HAP-1 (cell line): Measurements from ENCODE around the gene WIPI1.
"Not testable (repeated sequence)": the region's sequence is repeated elsewhere in the genome, so short reads cannot be mapped to it uniquely, and the experiment has no call there.

ENCODE experiments used
- DNase-seq, 2 experiments: peaks; one replicate each; pipeline ENCODE4 v3.0.0-alpha.2; 2016 to 2020; ENCODE audit warnings: low spot score in 2 of 2
- H3K27me3 ChIP-seq: fragments of 250-450 bp; sonication (Bioruptor Pico); 2 replicates; pipeline ENCODE4 v1.5.1; 2020; ENCODE audit warnings: low read depth, mild to moderate bottlenecking, moderate library complexity
- H3K36me3 ChIP-seq: fragments of 250-450 bp; sonication (Bioruptor Pico); replicated peaks from 2 replicates; pipeline ENCODE4 v1.5.1; 2020; ENCODE audit warnings: mild to moderate bottlenecking
- H3K4me1 ChIP-seq: fragments of 250-450 bp; sonication (Bioruptor Pico); 2 replicates; pipeline ENCODE4 v1.5.1; 2020; ENCODE audit warnings: mild to moderate bottlenecking
- H3K4me3 ChIP-seq: fragments of 250-450 bp; sonication (Bioruptor Pico); 2 replicates; pipeline ENCODE4 v1.5.1; 2020; ENCODE audit warnings: mild to moderate bottlenecking, moderate library complexity
- H3K9me3 ChIP-seq: fragments of 250-450 bp; sonication (Bioruptor Pico); 2 replicates; pipeline ENCODE4 v1.5.1; 2020; ENCODE audit warnings: mild to moderate bottlenecking, moderate library complexity
- in situ Hi-C: fragments of 300-500 bp; cut with MboI; formaldehyde crosslinking; loops from 3 replicates; pipeline ENCODE4 v1.14.3; 2020; ENCODE audit warnings: low sequenced_read_pairs, inconsistent platforms, mixed read lengths

The WIPI1 gene

DNA sequence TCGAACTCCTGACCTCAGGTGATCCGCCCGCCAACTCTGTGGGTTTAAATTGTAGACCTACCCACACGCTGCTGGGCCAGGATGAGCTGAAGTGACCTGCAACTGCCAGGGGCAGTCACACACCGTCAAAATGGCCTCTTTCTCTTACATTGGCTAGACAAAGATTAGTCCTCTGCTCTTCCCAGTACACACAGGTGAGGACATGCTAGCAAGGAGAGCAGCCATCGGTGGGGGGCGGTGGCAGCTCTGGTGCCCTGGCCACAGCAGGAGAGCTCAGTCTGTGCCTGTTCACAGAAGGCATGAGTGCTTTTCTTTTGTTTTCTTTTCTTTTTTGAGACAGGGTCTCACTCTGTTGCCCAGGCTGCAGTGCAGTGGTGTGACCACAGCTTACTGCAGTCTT is 29.7 kb downstream of the WIPI1 start:
- no peaks in the 10 kb centered on the region for H3K27me3 ChIP-seq
- in situ Hi-C loops, result no loop called here
- no peaks in the 10 kb centered on the region for H3K4me1 ChIP-seq
- no peaks in the 10 kb centered on the region for H3K9me3 ChIP-seq
- no peaks in the 10 kb centered on the region for H3K36me3 ChIP-seq
- no peak overlapping the region for H3K4me3 ChIP-seq
- DNase-seq, result no peak

- Histone ChIP-seq H3K9me3 (no peaks in the 10 kb centered on the region), H3K4me3 (no peak overlapping the region), H3K27me3 (no peaks in the 10 kb centered on the region), H3K36me3 (no peaks in the 10 kb centered on the region), H3K4me1 (no peaks in the 10 kb centered on the region)
- in situ Hi-C loops, result no loop called here
- DNase-seq, result no peak
Measured at GRCh38 chr17:68425979-68426378, 31.3 kb downstream of the WIPI1 start.

DNA sequence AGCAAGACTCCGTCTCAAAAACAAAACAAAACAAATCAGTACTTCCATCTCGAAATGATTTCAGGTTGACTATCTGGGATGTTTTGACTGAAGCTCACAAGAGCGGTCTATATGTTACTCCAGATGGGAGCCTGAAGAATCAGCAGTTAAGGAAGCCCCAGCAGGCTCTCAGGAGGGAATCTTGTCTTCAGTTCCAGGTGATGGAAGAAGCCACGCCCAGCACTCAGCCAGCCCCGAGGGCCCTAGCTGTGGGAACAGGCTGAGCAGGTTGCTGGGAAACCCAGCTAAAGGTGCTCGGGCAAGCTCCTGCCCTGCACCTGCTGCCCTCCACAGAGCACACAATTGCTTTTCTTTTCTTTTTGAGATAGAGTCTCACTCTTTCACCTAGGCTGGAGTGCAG is 32.4 kb downstream of the WIPI1 start:
- H3K9me3 ChIP-seq, result no peaks in the 10 kb centered on the region
- H3K27me3 ChIP-seq, result no peaks in the 10 kb centered on the region
- in situ Hi-C loops, result no loop called here
- H3K36me3 ChIP-seq, result no peaks in the 10 kb centered on the region
- H3K4me1 ChIP-seq, result no peaks in the 10 kb centered on the region
- DNase-seq, result no peak
- H3K4me3 ChIP-seq, result no peak overlapping the region

- no peaks in the 10 kb centered on the region for H3K36me3 ChIP-seq
- no peaks in the 10 kb centered on the region for H3K27me3 ChIP-seq
- in situ Hi-C loops, result no loop called here
- no peaks in the 10 kb centered on the region for H3K4me1 ChIP-seq
- H3K4me3 ChIP-seq, result no peak overlapping the region
- DNase-seq, result no peak
- H3K9me3 ChIP-seq, result no peaks in the 10 kb centered on the region
Measured at GRCh38 chr17:68424203-68424602, 33.1 kb downstream of the WIPI1 start.

DNA sequence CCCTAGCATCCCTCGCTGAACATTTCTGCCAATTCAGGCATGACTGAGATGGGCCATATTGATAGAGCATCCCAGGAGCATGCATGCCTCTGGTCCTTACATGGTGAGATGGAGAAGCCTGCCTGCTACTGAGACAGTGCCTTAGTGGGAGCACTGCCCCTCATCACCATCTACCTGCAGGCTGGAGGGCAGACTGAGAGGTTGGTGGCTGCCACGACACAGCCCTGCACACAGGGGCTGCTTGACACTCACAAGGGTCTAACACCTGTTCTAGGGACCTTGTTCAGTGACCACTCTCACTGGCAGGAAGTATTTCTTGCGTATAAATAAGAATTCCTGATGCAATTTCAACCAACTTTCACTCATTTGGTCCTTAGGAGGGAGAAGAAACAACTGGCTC is 34.0 kb downstream of the WIPI1 start:
- DNase-seq, result no peak
- no peaks in the 10 kb centered on the region for H3K4me1 ChIP-seq
- H3K9me3 ChIP-seq, result no peaks in the 10 kb centered on the region
- H3K27me3 ChIP-seq, result no peaks in the 10 kb centered on the region
- H3K36me3 ChIP-seq, result no peaks in the 10 kb centered on the region
- no peak overlapping the region for H3K4me3 ChIP-seq
- in situ Hi-C loops, result no loop called here

DNA sequence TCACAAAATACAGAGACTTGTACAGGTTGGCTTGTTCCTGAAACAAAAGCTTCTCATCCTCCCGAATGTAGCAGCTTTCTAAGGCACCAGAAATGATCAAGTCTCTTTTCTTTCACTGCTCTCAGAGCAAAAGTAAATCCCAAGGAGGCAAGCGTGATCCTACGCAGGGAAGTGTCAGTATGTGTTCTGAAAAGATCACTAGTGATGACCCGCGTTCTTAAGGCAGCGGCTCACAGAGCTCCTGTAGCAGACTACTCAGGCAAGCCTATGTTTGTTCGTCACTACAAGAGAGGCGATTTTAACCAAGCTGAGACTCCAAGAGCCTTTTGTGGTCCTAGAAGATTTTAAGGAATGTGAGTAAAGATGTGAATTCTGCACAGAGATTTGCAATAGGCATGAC is 34.5 kb downstream of the WIPI1 start:
- no peak for DNase-seq
- Histone ChIP-seq H3K4me3 (no peak overlapping the region), H3K27me3 (no peaks in the 10 kb centered on the region), H3K9me3 (no peaks in the 10 kb centered on the region), H3K36me3 (no peaks in the 10 kb centered on the region), H3K4me1 (no peaks in the 10 kb centered on the region)
- in situ Hi-C loops, result no loop called here

DNA sequence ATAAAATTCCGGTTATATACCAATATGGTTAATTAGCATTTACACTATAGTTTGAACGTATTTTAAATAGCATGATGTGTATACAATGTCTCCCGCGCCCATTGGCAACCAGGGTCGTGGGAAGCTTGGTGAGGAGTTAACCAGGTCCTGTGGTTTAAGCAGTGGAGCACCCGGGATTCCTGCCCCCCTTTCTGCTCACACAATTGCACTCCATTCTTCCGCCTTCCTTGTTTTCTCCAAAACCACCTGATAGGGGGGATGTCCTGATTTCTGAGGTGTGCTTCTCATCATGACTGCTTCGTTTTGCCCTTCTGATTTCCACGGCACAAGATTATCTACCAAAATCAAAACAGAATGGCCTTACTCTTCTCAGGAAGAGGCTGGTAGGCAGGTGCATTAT is 35.8 kb downstream of the WIPI1 start:
- no peak overlapping the region for H3K4me3 ChIP-seq
- in situ Hi-C loops, result no loop called here
- H3K36me3 ChIP-seq, result no peaks in the 10 kb centered on the region
- H3K27me3 ChIP-seq, result no peaks in the 10 kb centered on the region
- no peaks in the 10 kb centered on the region for H3K4me1 ChIP-seq
- DNase-seq, result no peak
- no peaks in the 10 kb centered on the region for H3K9me3 ChIP-seq

DNA sequence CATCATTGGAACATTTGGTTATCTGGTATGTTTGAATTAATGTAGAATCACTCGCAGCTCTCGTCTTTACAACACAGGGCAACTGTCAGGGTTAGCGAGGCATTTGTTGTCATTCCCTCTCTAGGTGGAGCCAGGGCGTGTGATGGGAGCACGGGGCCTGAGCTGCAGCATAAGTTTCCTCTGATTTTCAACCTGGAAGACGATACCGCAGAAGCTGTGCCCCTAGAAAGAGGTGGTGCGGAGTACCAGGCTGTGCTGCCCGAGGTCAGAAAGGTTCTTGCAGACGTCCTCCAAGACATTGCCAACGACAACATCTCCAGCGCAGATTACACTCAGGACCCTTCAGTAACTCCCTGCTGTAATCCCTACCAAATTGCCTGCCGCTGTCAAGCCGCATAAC is 37.2 kb downstream of the WIPI1 start:
- H3K4me1 ChIP-seq, result no peaks in the 10 kb centered on the region
- in situ Hi-C loops, result no loop called here
- no peak for DNase-seq
- no peaks in the 10 kb centered on the region for H3K9me3 ChIP-seq
- H3K27me3 ChIP-seq, result no peaks in the 10 kb centered on the region
- no peaks in the 10 kb centered on the region for H3K36me3 ChIP-seq
- H3K4me3 ChIP-seq, result no peak overlapping the region

- Histone ChIP-seq H3K9me3 (no peaks in the 10 kb centered on the region), H3K36me3 (no peaks in the 10 kb centered on the region), H3K4me3 (no peak overlapping the region), H3K27me3 (no peaks in the 10 kb centered on the region), H3K4me1 (no peaks in the 10 kb centered on the region)
- DNase-seq, result no peak
- in situ Hi-C loops, result no loop called here
Measured at GRCh38 chr17:68418876-68419275, 38.4 kb downstream of the WIPI1 start.

DNA sequence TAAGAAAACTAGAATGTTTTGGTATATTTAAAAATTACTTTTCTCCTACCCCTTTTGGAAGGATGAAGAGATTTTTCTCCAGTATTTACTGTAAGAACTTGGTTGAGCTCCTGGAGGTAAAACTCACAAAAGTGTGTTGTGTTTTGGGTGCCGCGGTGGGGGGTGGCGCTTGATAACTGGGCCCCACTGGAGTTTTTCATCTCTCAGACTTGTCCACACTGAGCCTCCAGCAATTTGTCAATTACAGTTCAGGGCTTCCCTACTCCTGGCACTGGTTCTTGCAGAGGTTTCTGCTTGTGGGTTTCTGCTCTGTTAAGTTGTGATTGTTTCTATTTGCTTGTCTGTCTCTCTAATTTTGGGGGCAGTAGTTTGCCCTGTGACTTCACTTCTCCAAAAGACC is 40.0 kb downstream of the WIPI1 start:
- no peaks in the 10 kb centered on the region for H3K9me3 ChIP-seq
- no peak overlapping the region for H3K4me3 ChIP-seq
- no peaks in the 10 kb centered on the region for H3K4me1 ChIP-seq
- in situ Hi-C loops, result no loop called here
- DNase-seq, result no peak
- no peaks in the 10 kb centered on the region for H3K36me3 ChIP-seq
- no peaks in the 10 kb centered on the region for H3K27me3 ChIP-seq

GRCh38 chr17:68414901-68415300 is 42.4 kb downstream of the WIPI1 start:
- H3K4me1 ChIP-seq, DNase-seq, H3K4me3 ChIP-seq, H3K36me3 ChIP-seq, in situ Hi-C loops, H3K27me3 ChIP-seq, H3K9me3 ChIP-seq: not testable (repeated sequence)

DNA sequence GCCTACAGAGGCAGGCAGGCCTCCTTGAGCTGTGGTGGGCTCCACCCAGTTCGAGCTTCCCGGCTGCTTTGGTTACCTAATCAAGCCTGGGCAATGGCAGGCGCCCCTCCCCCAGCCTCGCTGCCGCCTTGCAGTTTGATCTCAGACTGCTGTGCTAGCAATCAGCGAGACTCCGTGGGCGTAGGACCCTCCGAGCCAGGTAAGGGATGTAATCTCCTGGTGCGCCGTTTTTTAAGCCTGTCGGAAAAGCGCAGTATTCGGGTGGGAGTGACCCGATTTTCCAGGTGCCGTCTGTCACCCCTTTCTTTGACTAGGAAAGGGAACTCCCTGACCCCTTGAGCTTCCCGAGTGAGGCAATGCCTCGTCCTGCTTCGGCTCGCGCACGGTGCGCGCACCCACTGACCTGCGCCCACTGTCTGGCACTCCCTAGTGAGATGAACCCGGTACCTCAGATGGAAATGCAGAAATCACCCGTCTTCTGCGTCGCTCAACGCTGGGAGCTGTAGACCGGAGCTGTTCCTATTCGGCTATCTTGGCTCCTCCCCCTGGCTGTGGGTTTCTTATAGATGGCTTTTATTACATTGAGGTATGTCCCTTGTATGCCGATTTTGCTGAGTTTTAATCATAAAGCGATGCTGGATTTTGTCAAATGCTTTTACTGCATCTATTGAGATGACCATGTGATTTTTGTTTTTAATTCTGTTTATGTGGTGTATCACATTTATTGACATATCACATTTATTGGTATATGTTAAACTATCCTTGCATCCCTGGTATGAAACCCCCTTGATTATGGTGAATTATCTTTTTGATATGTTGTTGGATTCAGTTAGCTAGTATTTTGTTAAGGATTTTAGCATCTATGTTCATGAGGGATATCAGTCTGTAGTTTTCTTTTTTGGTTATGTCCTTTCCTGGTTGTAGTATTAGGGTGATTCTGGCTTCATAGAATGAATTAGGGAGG is 43.4 kb downstream of the WIPI1 start:
- H3K4me1 ChIP-seq, in situ Hi-C loops, H3K9me3 ChIP-seq, H3K27me3 ChIP-seq, H3K36me3 ChIP-seq: not testable (repeated sequence)
- peak in 1 of 2 experiments; percentile 76 for DNase-seq
- H3K4me3 ChIP-seq, result peak overlapping the region; percentile 52

DNA sequence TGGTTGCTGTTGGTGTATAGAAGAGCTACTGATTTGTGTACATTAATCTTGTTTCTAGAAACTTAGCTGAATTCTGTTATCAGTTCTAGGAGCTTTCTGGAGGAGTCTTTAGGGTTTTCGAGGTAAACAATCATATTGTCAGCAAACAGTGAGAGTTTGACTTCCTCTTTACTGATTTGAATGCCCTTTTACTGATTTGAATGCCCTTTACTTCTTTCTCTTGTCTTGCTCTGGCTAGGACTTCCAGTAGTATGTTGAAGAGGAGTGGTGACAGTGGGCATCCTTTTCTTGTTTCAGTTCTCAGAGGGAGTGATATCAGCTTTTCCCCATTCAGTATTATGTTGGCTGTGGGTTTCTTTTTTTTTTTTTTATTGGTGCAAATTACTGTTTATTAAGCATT is 49.6 kb downstream of the WIPI1 start:
- in situ Hi-C loops, H3K4me1 ChIP-seq, H3K36me3 ChIP-seq, H3K27me3 ChIP-seq, DNase-seq, H3K9me3 ChIP-seq, H3K4me3 ChIP-seq: not testable (repeated sequence)

GRCh38 chr17:68403837-68404236 is 53.5 kb downstream of the WIPI1 start:
- H3K36me3 ChIP-seq, in situ Hi-C loops, DNase-seq, H3K27me3 ChIP-seq, H3K4me3 ChIP-seq, H3K9me3 ChIP-seq, H3K4me1 ChIP-seq: not testable (repeated sequence)

DNA sequence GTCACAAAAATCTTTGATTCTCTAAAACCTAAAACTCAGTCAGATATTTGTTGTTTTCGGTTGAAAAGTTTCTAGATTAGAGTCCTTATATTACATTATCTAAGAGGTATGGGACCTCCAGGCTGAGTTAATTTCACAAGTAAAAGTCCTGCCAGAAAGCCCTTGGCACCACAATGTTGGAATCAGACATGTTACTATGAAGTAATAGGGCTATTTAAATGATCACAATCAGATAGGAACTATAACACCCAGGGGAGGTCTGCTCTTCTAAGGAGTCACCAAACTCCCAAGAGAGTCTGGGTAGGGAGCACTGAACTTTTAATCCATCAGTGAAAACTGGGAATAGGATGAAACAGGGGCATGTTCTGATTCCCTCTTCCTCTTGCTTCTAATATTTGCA is 54.2 kb downstream of the WIPI1 start:
- DNase-seq, result no peak
- Histone ChIP-seq H3K4me1 (no peaks in the 10 kb centered on the region), H3K36me3 (no peaks in the 10 kb centered on the region), H3K4me3 (no peak overlapping the region), H3K9me3 (no peaks in the 10 kb centered on the region), H3K27me3 (no peaks in the 10 kb centered on the region)
- in situ Hi-C loops, result no loop called here
